GM23338 (cell line): ENCODE results near the gene EIF3B. TPM values are rescaled to one million over a fixed set of nuclear protein-coding genes. Genes with fewer than 3 reads are reported as not detected.

Experiments
- ATAC-seq: fragments of 200-7000 bp; cut with Tn5 transposase; 3 replicates; pipeline ENCODE4 v1.9.1; 2020
- DNase-seq: peaks from one replicate; pipeline ENCODE4 v3.0.0-alpha.2; 2015; ENCODE audit warnings: low spot score
- H2AFZ ChIP-seq: fragments of 200-600 bp; sonication (generic); 2 replicates; pipeline ENCODE4 v1.8.0; 2016; ENCODE audit warnings: antibody characterized with exemption, mild to moderate bottlenecking, moderate library complexity
- H3F3A ChIP-seq: fragments of 200-600 bp; sonication (generic); replicated peaks from 2 replicates; pipeline ENCODE4 v1.8.0; 2017; ENCODE audit warnings: antibody characterized with exemption, mixed run types, low read depth
- H3K27ac ChIP-seq: fragments of 200-600 bp; sonication (generic); 2 replicates; pipeline ENCODE4 v1.6.1; 2016; ENCODE audit warnings: low read depth
- H3K27me3 ChIP-seq: fragments of 200-600 bp; sonication (generic); 2 replicates; pipeline ENCODE4 v1.8.0; 2016; ENCODE audit warnings: mild to moderate bottlenecking, mixed run types, moderate library complexity; ENCODE audit not compliant: insufficient read depth
- H3K36me3 ChIP-seq: fragments of 200-600 bp; sonication (generic); 2 replicates; pipeline ENCODE4 v1.8.0; 2016; ENCODE audit warnings: mild to moderate bottlenecking; ENCODE audit not compliant: insufficient read depth
- H3K4me1 ChIP-seq: fragments of 200-600 bp; sonication (generic); 2 replicates; pipeline ENCODE4 v1.8.0; 2016; ENCODE audit warnings: mild to moderate bottlenecking, moderate library complexity; ENCODE audit not compliant: insufficient read depth
- H3K4me2 ChIP-seq: fragments of 200-600 bp; sonication (generic); 2 replicates; pipeline ENCODE4 v1.7.1; 2017; ENCODE audit warnings: mixed run types
- H3K4me3 ChIP-seq: fragments of 200-600 bp; sonication (generic); 2 replicates; pipeline ENCODE4 v1.6.1; 2016; ENCODE audit warnings: mixed run types
- H3K79me2 ChIP-seq: fragments of 200-600 bp; sonication (generic); replicated peaks from 2 replicates; pipeline ENCODE4 v1.8.0; 2017; ENCODE audit warnings: mild to moderate bottlenecking; ENCODE audit not compliant: insufficient read depth
- H3K9me2 ChIP-seq: fragments of 200-600 bp; sonication (generic); 2 replicates; pipeline ENCODE4 v1.8.0; 2017; ENCODE audit not compliant: insufficient read depth
- H4K20me1 ChIP-seq: fragments of 200-600 bp; sonication (generic); replicated peaks from 2 replicates; pipeline ENCODE4 v1.8.0; 2017; ENCODE audit warnings: mild to moderate bottlenecking; ENCODE audit not compliant: insufficient read depth
- H3K27ac Mint-ChIP-seq: 2 replicates; pipeline ENCODE4 v1.8.0; 2020; ENCODE audit warnings: inconsistent platforms, mild to moderate bottlenecking, moderate library complexity, mixed read lengths
- H3K27me3 Mint-ChIP-seq: 3 replicates; pipeline ENCODE4 v1.8.0; 2022; ENCODE audit warnings: low read depth, mild to moderate bottlenecking, moderate library complexity, mixed read lengths, inconsistent platforms; ENCODE audit not compliant: insufficient read depth, poor library complexity
- H3K36me3 Mint-ChIP-seq: 3 replicates; pipeline ENCODE4 v1.8.0; 2021; ENCODE audit warnings: low read depth, mild to moderate bottlenecking, inconsistent platforms, moderate library complexity, mixed read lengths
- H3K4me1 Mint-ChIP-seq: 3 replicates; pipeline ENCODE4 v1.8.0; 2020; ENCODE audit warnings: mild to moderate bottlenecking, inconsistent platforms, mixed read lengths
- H3K4me3 Mint-ChIP-seq: 3 replicates; pipeline ENCODE4 v1.8.0; 2021; ENCODE audit warnings: moderate library complexity, mild to moderate bottlenecking, inconsistent platforms, mixed read lengths
- H3K9me3 Mint-ChIP-seq: 3 replicates; pipeline ENCODE4 v1.8.0; 2020; ENCODE audit warnings: moderate library complexity, mild to moderate bottlenecking, inconsistent platforms, mixed read lengths
- CREB1 ChIP-seq: fragments of 250-450 bp; sonication (Bioruptor Pico); IDR thresholded peaks from 2 replicates; pipeline ENCODE4 v1.5.0; 2020; ENCODE audit warnings: low read depth, mild to moderate bottlenecking, moderate library complexity
- CTCF ChIP-seq, 2 experiments: fragments of 200-600 bp in 1 of 2; sonication (generic) in 1 of 2; conservative IDR thresholded peaks; 2 replicates each; pipeline versions ENCODE4 v1.5.1 to v1.6.1; 2016 to 2017; ENCODE audit warnings: antibody characterized with exemption in 2 of 2, low read depth in 2 of 2, mild to moderate bottlenecking in 2 of 2, moderate library complexity in 1 of 2
- ETS1 ChIP-seq: IDR thresholded peaks from 2 replicates; pipeline ENCODE4 v1.6.1; 2016; ENCODE audit warnings: antibody characterized with exemption
- EZH2 ChIP-seq: fragments of 200-600 bp; sonication (generic); IDR thresholded peaks from one replicate; pipeline ENCODE4 v1.8.0; 2017; ENCODE audit warnings: antibody characterized with exemption, mild to moderate bottlenecking, low read depth; ENCODE audit not compliant: unreplicated experiment
- EZH2phosphoT487 ChIP-seq: fragments of 200-600 bp; sonication (generic); IDR thresholded peaks from one replicate; pipeline ENCODE4 v1.8.1; 2018; ENCODE audit warnings: antibody characterized with exemption; ENCODE audit not compliant: unreplicated experiment
- JUNB ChIP-seq: IDR thresholded peaks from one replicate; pipeline ENCODE4 v1.6.1; 2016; ENCODE audit warnings: antibody characterized with exemption; ENCODE audit not compliant: unreplicated experiment
- NANOG ChIP-seq: IDR thresholded peaks from 2 replicates; pipeline ENCODE4 v1.6.1; 2016; ENCODE audit warnings: antibody characterized with exemption, borderline replicate concordance
- POLR2AphosphoS5 ChIP-seq: IDR thresholded peaks from 2 replicates; pipeline ENCODE4 v1.6.1; 2016; ENCODE audit warnings: antibody characterized with exemption, low read depth
- REST ChIP-seq: IDR thresholded peaks from one replicate; pipeline ENCODE4 v1.6.1; 2018; ENCODE audit warnings: antibody characterized with exemption; ENCODE audit not compliant: unreplicated experiment
- STAT1 ChIP-seq: IDR thresholded peaks from one replicate; pipeline ENCODE4 v1.6.1; 2016; ENCODE audit warnings: antibody characterized with exemption; ENCODE audit not compliant: unreplicated experiment
- ZNF114 ChIP-seq: fragments of 250-450 bp; sonication (Bioruptor Pico); IDR thresholded peaks from 2 replicates; pipeline ENCODE4 v1.5.0; 2020; ENCODE audit warnings: mild to moderate bottlenecking, moderate library complexity
- ZNF331 ChIP-seq: fragments of 250-450 bp; sonication (Bioruptor Pico); IDR thresholded peaks from 2 replicates; pipeline ENCODE4 v1.5.0; 2020; ENCODE audit warnings: low read depth, mild to moderate bottlenecking, moderate library complexity
- ZNF462 ChIP-seq: fragments of 250-450 bp; sonication (Bioruptor Pico); IDR thresholded peaks from 2 replicates; pipeline ENCODE4 v1.5.0; 2020; ENCODE audit warnings: mild to moderate bottlenecking, moderate library complexity
- polyA plus RNA-seq: library from polyadenylated mRNA; unstranded; fragments of >200 nt; fragmentation: Nextera tagmentation; extraction: Ambion mirVana; gene quantifications from 2 replicates; pipeline ENCODE4 v1.2.1, GENCODE V29; 2016
- total RNA-seq: library from RNA; depleted of rRNA; stranded (reverse); fragments of >200 nt; shearing (Covaris generic); gene quantifications from 2 replicates; pipeline ENCODE4 v1.2.3, GENCODE V29; 2014

Gene EIF3B
- total and polyA plus RNA-seq, 2 experiments from 2014 or later = 106 to 355 TPM

DNA sequence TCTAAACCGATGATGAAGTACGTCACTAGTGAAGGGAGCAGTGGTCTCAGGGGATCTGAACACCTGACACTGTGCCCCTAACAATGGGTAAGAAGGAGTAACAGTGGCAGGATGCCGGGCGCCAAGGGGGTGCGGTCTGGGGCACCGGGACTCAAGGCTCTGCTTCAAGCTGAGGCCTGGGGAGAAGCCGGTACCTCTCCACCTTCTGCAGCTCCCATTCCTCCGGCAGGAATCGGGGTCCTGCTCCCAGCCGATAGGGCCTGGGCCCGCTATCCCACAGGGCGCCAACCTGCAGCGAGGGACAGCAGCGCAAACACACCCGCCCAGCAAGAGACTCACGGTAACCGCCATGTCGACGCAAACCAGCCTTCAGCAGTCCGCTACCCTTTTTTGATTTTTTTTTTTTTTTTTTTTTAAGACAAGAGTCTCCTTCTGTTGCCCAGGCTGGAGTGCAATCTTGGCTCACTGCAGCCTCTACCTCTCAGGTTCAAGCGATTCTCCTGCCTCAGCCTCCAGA is 40.0 kb downstream of the EIF3B start:
- H3F3A ChIP-seq = no peaks in the 10 kb centered on the region
- H4K20me1 ChIP-seq = no peaks in the 10 kb centered on the region
- H3K4me1 Mint-ChIP-seq = peaks cover 10% of the 10 kb centered on the region; the same call in 2 of the 3 replicates
- no peaks in the 10 kb centered on the region for H3K4me1 ChIP-seq
- H3K27me3 ChIP-seq = no peaks in the 10 kb centered on the region
- ATAC-seq (no peak), DNase-seq (no peak)
- no peaks in the 10 kb centered on the region for H3K79me2 ChIP-seq
- H3K9me3 Mint-ChIP-seq = no peaks in the 10 kb centered on the region
- H3K27me3 Mint-ChIP-seq = peaks cover 16% of the 10 kb centered on the region
- H3K36me3 Mint-ChIP-seq = no peaks in the 10 kb centered on the region
- no peaks in the 10 kb centered on the region for H3K36me3 ChIP-seq
- no peak for TF ChIP-seq ZNF462 (CRISPR knock-in tag)
- no peak for TF ChIP-seq REST
- TF ChIP-seq CREB1 (CRISPR knock-in tag) = no peak
- no peak for TF ChIP-seq POLR2AphosphoS5
- no peak for TF ChIP-seq ETS1
- no peak for TF ChIP-seq EZH2phosphoT487
- no peak for TF ChIP-seq ZNF114 (CRISPR knock-in tag)
- TF ChIP-seq CTCF (conservative IDR thresholded peaks at IDR 0.05; ENCODE audit: low read depth in 2 of 2) = no peak
- TF ChIP-seq JUNB = no peak
- TF ChIP-seq NANOG = no peak
- TF ChIP-seq ZNF331 (CRISPR knock-in tag) = no peak
- no peak for TF ChIP-seq STAT1
- TF ChIP-seq EZH2 = no peak
- H3K4me2 ChIP-seq = no peak overlapping the region
- H3K9me2 ChIP-seq = no peaks in the 10 kb centered on the region
- no peak overlapping the region for H3K4me3 ChIP-seq
- no peak overlapping the region for H3K27ac ChIP-seq
- H2AFZ ChIP-seq = no peak overlapping the region
- no peak overlapping the region for H3K4me3 Mint-ChIP-seq
- no peak overlapping the region for H3K27ac Mint-ChIP-seq
